HG03558 (cell line): Measurements from ENCODE around the gene TNFRSF25.

Source experiments
- ATAC-seq: cut with Tn5 transposase; IDR thresholded peaks from one replicate; pipeline ENCODE4 v1.9.1; 2021; ENCODE audit warnings: moderate number of reproducible peaks; ENCODE audit not compliant: unreplicated experiment; ENCODE audit errors: extremely low read depth

The TNFRSF25 gene

DNA sequence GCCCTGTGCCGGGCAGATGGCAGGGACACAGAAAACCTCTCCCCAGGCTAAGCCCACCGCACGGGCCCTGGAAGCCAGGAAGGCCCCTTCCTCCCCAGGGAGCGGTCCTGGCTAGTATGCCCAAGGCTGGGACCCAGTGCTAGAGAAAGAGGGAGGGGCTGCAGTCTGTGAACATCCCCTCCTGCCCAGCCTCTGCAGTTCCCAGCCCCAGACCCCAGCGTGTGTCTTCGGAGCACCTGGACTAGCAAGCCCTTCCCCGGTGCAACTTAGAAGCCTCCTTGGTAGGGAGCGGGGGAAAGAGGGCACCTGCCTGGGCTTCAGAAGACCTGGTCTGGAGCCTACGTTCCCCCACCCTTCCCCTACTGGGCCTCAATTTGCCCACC lies 23.4 kb upstream of the TNFRSF25 start:
- no peak for ATAC-seq

- ATAC-seq: no peak
These were observed 22.8 kb upstream of the TNFRSF25 start for GRCh38 chr1:6488602-6489382.

DNA sequence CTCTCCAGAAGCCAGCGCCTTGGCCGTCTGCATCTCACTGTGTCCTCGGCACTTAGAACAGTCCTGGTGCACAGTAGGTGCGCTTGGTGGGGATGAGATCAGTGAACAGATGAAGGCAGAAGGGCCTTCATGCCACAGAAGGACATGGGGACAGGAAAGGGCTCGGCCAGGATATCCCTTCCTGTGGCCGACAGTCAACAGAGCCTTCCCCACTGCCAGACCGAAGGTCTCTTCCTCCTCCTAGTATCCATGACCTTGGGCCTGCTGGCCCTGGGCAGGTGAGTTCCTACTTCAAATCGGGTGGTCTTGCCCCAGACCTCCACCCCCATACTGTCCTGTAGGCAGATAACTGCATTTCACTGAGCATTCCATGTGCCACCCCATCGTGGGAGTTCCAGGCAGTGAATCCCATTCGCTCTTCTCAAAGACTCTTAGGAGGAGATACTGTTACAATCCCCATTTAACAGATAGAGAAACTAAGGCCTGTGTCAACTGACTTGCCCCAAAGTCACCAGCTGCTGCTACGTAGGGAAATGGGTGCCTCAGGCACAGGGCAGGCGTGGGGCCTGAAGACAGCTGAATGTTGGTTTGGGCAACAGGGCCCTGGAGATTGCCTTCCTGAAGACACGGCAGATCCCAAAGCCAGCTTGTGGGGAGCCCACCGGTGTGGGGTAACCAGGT lies 22.0 kb upstream of the TNFRSF25 start:
- no peak for ATAC-seq

DNA sequence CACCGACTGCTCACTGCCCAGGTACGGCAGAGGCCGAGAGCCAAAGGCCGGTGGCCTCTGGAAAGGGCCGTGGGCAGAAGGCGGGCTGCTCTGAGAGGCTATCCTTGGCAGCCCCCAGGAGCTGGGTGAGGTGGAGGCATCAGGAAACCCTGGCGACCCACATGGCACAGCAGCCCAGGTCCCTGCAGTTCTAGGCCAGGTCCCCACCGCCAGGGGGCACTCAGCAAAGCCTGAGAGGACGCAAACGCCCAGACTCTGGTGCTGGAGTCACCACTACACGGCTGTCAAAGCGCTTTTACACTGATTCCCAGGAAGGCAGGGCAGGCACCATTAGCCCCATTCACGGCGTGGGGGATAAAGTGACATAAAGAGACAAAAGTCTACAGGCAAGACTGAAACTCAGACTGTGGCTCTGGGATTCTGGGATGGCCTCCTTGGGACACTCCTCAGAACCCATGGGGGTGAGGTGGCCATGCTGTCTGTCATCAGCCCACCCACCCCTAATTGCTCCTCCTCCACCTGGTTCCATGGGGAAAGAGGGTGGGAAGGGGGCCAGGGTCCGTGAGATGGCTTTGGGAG lies 20.5 kb upstream of the TNFRSF25 start:
- no peak for ATAC-seq

- ATAC-seq: no peak
These were observed 19.5 kb upstream of the TNFRSF25 start for GRCh38 chr1:6485168-6486101.

GRCh38 chr1:6484826-6485167 lies 18.8 kb upstream of the TNFRSF25 start:
- ATAC-seq: no peak

- ATAC-seq: no peak
These were observed 17.8 kb upstream of the TNFRSF25 start for GRCh38 chr1:6483761-6484117.

DNA sequence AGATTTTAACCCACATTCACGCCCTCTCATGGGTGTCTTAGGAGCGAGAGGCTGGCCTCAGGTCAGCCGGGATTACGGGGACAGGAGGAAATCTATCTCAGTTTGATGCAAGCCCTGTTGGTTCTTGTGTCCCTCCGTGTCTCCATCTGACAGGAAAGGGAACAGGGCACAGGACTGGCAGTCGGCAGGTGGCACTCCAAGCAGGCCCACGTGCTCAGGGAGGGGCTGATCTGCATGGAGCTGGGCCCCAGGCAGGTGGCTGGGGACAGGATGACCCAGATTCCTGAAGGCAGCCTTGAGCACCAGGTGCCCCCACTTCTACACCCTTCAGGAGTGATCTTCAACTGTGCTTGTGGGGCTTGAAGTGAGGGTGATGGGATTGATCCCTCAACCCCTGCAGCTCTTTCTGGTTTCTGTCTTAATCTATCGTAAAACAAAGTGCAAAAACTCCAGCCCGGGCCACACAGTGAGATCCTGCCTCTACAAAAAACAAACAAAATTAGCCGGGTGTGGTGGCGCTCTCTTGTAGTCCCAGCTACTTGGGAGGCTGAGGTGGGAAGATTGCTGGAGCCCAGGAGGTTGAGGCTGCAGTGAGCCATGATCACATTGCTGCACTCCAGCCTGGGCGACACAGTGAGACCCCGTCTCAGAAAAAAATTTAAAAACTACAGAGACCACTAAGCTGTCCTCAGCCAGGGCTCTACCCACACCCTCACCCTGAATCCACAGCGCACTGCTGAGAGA lies 17.2 kb upstream of the TNFRSF25 start:
- no peak for ATAC-seq

GRCh38 chr1:6481820-6482219 lies 15.8 kb upstream of the TNFRSF25 start:
- no peak for ATAC-seq

- ATAC-seq: no peak
These were observed 11.3 kb upstream of the TNFRSF25 start for GRCh38 chr1:6477039-6477820.

DNA sequence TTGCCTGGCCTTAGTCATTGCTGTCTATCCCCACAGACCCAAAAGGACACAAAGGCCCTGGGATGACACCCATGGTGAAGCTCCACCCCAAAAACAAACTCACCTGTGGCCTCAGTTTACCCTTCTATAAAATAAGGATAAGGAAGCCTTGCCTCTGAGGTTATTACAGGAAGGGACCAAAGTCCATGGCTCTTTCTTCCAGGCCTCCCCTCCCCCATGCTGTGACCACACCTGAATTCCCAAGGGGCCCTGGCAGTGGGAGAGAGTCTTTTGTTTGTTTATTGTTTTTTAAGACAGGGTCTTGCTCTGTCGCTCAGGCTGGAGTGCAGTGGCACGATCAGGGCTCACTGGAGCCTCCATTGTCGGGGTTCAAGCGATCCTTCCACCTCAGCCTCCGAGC lies 10.5 kb upstream of the TNFRSF25 start:
- no peak for ATAC-seq

- no peak for ATAC-seq
These were observed 9.6 kb upstream of the TNFRSF25 start for GRCh38 chr1:6475381-6476133.

DNA sequence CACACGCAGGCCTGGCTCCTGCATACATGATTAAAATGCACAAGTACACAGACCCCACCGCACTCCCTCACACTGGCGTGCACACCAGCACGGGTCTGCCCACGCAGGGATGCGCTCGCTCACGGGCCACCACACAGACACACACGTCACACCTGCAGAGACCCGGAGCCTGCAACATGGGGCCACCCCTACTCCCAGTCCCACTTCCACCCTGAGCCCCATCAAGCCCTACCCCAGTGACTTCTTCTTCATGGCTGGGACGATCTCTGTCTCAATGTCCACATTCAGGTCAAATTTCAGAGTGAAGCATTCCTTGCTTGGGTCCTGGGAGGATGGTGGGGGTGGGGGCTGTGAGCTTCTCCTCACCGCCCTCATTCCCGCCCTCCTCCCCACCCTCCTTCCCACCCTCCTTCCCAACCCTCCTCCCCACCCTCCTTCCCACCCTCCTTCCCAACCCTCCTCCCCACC lies 8.9 kb upstream of the TNFRSF25 start:
- ATAC-seq: no peak

GRCh38 chr1:6473974-6474814 lies 8.2 kb upstream of the TNFRSF25 start:
- no peak for ATAC-seq

DNA sequence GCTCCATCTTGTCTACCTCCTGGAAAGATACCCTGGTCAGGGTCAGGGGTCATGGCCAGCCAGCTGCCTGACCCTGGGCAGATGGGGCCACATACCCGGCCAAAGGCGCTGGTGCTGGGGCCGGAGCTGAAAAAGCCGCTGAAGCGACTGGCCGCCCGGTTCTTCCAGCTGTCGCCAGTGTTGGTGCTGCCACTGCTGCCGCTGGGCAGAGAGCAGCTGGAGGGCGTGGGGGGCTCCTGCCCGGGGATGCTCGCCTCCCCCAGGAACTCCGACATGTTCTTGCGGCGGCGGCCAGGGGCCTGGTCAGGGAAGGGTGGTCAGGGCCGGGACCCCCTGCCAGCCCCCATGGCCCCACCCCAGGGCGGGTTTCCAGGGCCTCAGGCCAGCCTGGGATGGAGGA lies 7.2 kb upstream of the TNFRSF25 start:
- ATAC-seq: no peak

DNA sequence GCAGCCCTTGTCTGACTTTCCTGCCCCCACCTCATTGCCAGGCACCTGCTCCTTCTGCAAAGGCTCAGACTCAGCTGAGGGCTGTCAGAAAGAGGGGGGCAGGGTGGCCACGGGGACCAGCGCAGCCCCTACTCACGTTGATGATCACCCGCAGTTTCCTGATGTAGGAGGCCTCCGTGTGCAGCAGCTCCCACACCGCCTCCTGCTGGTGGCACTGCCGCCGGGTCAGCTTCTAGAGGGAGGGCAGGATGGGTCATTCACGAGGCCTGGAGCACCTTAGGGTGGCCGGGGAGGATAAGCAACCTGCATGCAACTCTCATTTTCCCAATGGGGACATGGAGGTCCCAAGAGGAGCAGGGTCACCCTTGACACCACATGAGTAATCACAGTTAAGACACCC lies 6.4 kb upstream of the TNFRSF25 start:
- ATAC-seq: no peak

- no peak for ATAC-seq
These were observed 6.0 kb upstream of the TNFRSF25 start for GRCh38 chr1:6471970-6472368.
